Midbrain (tissue), 1 donor: ENCODE measurements around the gene ELF5.

Source experiments
- DNase-seq: peaks from one replicate; lab custom pipeline; 2025; lab: John Stamatoyannopoulos, UW

ELF5 gene

DNA sequence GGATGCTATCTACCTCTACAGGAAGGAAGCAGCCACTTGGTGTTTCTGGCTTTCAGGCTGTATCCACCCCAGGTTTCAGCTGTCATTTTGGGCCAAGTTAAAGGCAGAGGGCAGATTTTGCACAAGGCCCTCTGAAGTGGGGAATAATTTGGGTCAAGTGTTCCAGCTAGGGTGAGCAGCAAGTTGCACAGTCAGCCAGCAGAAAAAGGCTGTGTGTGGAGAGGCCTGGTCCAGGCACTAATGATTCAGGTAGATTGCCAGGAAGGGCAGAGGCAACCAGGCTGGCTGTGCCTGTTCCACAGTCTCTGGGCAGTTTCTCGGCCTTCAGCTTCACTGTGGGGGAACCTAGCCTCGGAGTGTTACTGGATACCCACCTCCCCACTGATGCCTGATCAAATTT, 8.6 kb upstream of the ELF5 start:
- no peak for DNase-seq

DNA sequence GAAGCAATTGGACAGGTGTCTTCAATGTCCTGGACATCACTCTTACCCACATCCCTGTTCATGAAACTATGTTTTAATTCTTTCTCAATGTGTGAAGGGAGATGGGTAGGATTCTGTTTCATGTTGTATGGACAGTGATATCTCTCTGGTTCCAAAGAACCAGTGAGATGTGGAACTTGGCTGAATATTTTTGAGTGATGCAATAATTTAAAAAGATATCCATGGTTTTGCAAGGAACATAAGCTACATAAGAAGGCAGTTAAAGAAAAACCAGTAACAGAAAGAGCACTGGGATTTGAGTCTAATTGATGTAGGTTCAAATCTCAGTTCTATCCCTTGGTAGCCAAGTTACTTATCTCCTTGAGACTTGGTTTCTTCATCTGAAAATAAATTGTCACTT, 7.7 kb upstream of the ELF5 start:
- DNase-seq, result no peak

DNA sequence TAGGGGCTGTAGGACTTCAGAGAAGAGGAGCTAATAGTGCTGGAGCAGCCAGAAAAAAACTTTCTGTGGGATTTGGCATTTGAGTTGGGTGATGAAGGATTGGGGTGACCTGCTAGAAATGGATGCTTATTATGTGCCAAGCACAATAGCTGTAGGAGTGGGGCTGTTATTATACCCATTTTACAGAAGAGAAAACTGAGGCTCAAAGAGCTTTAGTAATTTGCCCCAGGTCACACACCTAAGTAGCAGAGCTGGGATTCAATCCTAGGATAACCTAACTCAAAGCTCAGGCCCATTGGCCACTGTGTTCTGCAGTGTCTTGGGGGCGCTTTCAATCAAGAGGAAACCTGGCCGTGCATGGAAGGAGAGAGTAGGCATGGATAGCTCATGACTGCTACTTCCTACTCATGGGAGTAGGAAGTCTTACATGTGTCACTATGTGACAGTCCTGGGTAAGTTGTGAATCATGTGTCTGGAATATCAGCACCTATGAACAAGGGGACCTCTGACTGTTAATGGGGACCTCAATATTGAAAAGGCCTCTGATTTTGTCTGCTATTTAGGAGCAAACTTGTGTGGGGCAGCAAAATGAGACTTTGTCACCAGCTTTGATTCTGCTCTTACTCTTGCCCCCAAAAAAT, 6.1 kb upstream of the ELF5 start:
- DNase-seq, result no peak

DNA sequence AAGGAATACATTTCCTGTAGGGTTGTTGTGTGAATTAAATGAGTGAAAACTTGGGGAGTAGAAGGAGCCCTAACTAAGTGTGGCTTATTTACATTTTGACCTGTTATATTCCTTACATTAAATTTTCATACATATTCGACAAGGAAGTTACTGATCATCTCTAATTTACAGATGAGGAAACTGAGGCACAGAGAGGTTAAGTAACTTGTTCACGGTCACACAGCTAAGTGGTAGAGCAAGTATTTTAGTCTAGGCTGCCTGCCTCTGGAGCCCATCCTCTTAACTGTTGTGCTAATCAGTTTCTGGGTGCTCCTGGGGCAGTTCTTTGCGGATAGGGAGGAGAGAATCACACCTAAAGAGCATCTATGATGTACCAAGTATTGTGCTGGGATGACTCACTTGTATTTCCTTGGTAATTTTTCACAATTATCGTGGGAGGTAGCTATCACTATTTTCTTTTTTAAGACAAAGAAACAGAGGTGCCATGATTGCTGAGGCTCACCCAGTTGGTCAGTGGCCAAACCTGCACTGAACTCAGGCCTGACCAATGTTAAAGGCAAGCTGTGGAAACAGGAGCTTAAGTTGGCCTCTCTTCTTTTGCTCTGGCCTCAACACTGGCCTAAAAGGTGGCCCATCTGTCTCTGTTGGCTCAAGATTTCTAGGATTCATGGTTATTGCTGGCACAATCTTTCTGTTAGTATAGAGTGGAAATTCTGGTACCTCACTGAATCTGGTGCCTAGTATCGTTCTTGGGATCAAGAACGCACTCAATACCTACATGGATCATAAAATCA, 2.9 kb upstream of the ELF5 start:
- no peak for DNase-seq

DNA sequence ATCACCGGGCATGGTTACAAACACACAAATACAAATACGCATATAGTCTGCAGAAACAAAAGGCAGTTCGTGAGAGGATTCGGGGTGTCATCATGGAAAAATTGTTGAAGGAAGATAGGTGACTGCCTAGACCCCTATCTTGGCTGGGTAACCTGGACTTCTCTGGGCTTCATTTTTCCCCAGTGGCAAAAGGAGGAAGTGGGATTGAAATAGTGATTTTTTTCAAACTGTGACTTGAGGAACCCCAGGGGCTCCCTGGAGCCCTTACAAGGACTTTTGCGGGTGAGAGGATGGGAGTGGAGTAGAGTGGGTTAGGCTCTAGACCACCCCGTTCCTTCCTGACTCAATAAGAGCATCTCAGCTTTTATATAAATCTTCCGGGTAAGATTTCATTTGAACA, 1.0 kb upstream of the ELF5 start:
- no peak for DNase-seq

DNA sequence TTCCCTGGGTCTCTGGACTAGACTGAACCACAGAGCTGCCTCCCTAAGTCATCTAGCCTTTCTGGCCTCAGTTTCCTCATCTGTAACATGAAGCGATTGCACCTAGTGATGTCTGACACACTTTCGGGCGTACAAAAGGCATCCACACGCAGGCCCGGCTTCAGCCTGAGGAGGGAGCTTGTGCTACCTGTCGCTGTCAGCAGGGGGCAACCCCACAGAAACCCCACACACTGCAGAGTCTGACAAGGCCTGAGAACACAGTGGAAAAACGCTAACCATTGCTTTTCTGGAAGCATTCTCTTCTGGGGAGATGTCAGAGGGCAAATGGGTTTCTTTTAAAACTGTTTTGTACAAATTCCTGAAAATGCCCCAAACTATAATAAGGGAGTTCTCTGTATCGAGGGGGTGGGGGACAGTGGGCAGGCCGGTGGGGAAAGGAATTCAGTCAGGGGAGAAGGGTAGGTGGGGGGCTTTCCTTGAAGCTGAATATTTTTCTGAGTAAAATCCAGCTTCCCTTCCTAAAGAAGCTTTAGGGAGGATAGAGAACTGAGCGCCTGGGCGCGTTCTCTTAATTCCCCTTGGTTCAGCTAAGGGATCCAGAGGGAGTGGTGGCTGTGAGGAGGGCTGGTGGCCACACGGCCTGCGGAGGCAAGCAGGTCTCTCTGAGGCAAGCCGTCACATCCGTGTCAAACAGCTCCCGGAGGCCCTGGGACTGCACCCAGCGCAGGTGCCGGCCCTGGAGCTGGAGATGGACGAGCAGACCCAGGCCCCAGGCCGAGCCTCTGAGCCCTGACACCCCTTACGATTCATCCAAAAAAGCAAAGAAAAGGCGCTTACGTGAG, 533 bp downstream of the ELF5 start:
- DNase-seq, result peak; percentile 17

DNA sequence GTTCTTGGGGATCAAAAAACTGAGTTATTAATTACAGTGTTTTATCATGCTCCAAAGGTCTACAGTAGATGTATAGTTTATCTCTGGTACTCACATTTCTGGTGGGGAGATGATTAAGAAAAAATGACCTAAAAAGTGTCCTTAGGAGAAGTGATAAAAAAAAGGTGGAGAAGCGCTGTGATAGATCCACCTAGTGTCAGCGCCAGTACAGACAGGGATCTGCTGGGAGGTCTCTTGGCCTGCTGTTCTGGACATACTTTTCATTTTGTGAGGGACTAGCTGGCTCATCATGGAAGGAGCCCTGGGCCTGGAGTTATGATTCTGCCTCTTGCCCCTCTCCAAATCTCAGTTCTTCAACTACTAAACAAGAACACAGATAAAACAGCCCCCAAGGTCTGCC, 2.9 kb downstream of the ELF5 start:
- DNase-seq, result no peak

DNA sequence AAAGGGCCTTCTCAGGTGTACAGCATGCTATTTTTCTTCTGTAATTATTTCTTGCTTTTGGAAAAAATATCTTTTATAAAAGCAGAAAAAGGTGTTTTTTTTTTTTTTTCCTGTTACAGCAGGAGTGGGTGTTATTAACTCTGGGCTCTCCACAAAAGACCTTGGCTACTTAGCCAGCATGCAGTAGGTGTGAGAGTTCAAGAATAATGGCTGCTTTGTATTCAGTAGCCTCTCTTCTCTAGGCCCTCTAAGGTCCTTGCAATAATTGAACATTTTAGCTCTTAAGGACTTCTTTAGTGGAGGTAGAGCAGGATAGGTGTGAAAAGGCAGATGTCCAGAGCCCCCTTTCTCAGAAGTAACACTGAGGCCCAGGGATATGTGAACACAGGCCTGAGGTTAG, 3.4 kb downstream of the ELF5 start:
- DNase-seq, result no peak

DNA sequence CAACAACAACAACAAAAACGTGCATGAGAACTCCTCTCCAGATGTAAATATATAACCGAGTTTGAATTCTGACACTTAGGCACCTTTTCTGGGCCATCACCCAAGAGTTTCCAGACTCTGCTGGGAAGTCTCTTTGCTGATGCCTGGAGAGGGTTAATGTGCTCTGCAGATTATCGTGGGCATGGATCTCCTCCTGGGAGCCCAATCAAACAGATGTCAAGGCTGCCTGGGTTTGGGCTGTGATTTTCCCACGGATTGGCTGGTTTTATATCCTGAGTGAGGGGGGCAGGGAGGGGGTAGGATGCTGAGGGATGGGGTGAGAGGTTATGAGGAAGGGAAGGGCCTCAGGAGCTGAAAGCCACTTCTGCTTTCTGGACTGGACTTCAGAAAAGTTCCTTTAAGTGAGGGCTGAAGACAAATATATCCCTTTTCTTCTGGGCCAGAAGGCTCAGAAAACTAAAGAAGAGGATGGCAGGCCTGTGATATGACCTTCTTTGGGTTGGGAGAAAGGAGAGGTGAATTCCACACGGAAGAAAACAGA, 4.2 kb downstream of the ELF5 start:
- no peak for DNase-seq

DNA sequence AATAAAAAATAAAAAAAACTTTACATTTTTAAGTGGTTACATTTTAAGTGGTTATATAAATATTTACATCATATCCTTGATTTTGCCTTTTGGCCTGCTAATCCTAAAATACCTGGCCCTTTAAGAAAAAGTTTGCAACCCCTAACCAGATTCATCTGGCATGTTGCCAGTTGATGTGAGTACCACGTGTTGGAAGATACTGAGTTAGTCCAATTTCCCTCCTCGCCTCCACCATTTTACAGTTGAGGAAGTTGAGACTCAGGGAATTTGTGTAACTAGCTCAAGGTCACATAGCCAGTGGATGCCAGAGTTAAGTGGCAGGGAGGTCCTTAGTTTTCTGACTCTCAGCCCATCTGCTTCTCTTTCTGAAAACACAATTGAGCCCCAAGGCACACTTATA, 5.1 kb downstream of the ELF5 start:
- DNase-seq, result no peak

DNA sequence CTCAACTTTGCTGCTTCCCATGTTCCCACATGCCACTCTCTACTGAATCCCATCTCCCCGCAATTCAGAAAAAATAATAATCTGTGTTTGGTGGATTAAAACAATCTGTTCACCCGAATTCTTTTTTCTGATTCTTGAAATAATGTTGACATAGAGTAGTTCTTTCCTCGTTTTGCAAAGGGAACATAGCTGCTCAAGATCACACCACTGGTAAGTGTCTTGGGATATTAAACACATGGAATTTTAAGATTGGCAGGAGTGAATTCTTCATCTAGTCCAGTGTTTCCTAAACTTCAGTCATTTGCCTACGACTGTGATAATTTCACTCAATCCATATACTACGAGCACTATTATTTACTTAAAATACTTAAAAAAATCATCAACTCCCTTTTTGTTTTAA, 6.0 kb downstream of the ELF5 start:
- no peak for DNase-seq

DNA sequence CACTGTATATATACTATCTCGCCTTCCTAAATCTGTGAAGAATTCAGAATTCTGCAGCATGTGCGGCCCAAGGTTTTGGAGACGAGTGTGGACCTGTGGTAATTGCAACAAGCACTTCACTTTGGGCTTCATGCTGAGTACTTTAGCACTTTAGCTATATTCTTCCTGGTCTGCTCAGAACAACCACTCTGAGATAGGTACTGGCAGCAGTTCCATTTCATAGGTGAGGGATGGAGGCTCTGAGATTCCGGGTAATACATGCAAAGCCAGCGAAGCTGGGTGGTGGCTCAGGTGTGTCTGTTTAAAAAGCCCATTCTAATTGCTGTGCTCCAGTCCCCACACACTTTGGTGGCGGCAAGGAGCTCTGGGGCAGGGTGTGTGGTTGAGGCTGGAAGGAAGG, 6.4 kb downstream of the ELF5 start:
- no peak for DNase-seq

DNA sequence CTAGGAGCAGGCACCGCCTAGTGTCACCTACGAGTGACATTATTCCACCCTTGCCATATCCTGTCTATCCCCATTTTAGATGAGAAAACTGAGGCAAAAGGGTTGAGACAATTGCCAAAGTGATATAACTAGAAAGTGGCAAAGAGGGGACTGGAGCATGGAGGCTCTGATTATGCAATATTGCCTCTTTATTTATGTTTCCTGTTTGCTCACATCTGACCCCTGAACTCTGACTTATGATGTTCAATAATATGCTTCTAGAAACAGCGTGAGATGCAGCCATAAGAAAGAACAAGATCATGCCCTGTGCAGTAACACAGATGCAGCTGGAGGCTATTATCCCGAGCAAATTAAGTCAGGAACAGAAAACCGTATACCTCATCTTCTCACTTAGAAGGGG, 7.7 kb downstream of the ELF5 start:
- DNase-seq, result no peak

DNA sequence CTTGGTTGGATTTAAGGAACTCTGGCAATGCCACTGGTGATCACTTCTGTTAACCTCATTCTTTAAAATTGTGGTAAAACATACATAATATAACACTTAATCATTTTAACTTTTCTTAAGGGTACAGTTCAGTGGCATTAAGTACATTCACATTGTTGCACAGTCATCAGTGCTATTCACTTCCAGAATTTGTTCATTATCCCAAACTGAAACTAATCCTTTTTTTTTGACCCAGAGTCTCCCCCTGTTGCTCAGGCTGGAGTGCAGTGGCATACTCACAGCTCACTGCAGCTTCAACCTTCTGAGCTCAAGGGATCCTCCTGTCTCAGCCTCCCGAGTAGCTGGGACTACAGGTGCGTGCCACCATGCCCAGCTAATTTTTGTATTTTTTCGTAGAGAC, 10.6 kb downstream of the ELF5 start:
- no peak for DNase-seq

DNA sequence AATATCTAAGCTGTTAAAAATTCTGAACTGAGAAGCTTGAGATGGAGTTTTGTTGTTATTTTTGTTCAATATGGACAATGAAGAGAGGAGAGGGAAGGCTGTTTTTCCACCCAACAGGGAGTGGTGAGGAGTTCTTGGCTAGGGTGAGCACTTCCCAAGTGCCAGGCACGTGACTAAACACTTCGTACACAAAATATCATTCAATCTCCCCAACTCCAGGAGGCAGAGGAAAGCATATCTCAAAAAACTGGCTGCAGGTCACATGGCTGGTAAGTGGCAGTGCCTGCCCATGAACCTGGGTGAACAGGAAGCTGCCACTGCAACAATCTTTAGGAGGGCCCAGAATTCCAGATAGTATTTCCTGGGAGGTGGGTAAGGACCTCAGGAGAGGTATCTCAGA, 11.6 kb downstream of the ELF5 start:
- no peak for DNase-seq

DNA sequence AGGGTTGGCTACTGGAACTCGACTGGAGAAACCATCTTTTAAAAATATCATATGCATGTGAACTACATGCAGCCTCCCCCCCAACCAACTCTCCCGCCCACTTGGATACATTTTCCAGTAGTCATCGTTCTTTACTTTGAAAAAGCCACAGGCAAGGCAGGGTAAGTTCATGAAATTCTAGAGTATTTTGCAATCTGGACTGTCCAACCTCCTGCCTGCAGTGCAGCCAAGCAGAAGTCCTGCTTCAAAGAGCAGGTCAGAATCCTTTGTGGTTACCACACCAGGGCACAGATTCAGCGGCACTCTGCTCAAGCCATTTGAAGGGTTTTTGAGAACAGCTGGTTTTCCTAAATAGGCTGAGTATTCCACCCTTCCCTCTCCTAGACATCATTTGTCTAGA, 12.1 kb downstream of the ELF5 start:
- DNase-seq, result peak; percentile 15

DNA sequence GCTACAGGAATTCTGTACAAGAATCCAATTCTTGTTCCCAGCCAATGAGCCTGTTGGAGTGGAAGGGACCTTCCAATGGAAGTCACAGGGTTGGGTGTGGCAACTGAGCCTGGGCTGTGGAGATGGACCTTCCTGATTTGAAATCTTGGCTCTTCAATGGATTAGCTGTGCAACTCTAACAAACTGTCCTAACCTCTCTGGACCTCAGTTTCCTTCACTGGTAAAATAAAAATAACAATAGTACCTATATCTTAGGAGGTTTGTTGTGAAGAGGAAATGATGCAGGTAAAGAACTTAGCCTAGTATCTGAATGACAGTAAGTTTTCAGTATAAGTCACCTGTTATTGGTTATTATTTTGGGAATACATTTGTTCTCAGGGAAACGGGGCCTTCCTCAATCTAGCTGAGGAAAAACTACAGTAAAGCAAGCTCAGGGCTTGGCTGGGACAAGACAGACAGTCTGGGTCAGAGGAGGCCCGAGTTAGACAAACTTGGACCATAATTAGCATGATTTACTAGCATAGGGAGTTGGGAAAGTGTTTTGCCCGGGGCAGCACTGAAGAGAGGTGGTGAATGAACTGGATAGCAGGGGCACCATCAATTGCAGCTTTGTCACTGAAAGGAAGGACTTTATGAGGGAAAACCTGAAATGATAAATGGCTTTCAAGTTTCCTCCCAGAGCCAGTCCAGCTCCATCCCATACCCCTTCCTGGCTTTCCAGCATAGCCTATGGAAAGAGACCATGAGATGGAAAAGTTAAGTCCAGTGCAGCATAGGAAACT, 13.7 kb downstream of the ELF5 start:
- DNase-seq, result no peak

DNA sequence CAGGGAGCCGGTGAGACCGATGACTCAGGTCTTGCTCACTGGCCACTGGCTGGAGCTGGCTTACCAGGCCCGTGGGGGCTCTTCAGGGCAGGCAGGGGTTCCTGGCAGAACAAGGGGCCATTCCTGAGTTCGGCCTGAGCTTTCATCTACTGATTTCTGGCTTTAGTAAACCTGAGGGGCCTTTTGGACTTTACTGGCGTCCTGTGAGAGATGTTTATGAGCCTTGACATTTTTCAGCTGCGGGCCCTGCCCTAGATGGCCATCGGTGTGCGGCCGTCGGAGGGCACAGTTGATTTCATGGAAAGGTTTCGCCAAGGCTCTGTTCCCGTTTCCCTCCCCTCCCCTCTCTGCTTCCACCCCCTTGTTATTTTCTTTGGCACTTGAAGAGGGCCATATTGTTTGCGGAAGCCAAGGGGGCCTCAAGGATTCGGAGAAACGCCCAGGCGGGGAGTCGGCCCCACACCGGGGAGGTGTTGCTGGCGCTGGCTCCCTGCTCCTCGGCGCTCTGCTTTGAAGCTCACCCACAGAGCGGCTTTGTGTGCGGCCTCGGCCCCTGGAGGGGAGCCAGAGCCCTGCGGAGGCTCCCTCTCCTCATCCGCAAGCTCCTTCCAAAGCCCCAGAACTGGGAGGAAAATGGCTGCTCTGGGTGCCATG, 17.7 kb downstream of the ELF5 start:
- DNase-seq, result no peak

DNA sequence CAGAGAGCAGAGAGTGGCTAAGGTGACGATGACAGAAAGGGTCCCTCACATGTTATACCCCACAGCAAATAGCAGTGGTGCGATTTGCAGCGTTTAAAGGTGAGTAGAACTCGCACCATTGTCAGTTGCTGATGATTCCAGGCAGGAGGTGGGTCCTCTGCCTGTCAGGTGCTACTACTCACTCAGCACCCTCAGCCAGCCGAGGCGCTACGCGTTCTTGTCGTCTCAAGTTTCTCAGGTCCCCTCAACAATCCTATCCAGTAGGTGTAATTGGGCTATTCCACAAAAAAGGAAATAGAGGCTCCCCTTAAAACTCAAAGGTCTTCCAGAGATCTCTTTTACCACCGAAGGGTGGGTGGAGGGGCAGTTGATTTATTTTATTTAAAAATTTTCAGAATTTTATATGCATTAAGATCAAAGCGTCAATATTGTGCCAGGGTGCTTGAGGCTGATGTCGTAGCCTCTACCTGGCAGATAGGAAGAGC, 18.3 kb downstream of the ELF5 start:
- no peak for DNase-seq

DNA sequence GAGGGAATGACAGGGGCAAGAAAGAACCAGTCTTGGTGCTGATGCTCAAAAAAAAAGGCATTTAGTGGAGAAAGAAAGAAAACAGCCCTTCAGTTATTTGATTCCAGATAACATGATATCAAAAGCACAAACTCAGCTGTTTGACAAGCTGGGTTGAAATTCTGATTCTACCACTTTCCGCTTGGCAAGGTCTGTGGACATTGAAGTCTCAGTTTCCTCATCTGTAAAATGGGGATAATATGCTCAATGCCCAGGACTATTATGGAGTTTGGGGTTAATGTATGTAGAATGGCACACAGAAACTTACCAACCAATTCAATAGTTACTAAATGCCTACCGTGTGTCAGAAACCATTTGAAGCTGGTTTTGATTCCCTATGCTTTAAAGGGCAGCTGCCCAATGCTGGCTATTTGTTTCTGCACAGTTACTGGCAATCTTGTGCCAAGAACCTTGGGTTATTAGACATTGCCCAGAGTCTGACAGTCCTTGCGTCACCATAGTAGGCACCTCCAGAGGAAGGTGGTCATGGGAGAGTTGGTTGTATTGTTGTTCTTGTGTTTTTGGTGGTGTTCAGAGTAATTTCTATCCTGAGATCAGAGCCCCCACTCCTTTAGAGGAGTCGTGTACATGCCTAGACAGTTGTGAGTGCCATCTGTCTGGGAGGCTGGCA, 19.5 kb downstream of the ELF5 start:
- DNase-seq, result no peak

DNA sequence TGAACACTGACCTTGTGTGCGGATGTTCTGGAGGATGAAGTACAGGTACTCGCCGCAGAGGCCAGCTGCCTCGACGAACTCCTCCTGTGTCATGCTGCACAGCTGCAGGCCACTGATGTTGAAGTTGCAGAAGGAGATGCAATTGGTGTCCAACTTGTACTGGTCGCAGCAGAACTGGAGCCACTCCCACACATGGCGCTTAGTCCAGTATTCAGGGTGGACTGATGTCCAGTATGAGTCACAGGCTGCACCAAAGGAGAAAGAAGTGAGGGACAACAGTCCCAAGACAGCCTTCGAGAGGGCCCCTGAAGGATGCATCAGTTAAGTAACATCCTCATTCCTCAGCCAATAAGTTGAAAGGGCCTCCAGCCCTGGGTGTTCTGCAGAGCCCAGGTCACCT, 20.1 kb downstream of the ELF5 start:
- DNase-seq, result no peak
